H9 (cell line): ENCODE data around the gene PLXNC1. TPM values are rescaled to one million over a fixed set of nuclear protein-coding genes. Genes with fewer than 3 reads are reported as not detected.

ENCODE experiments used
- DNase-seq: peaks from one replicate; pipeline ENCODE4 v3.0.0-alpha.2; 2017
- H2AFZ ChIP-seq: one replicate; pipeline ENCODE4 v1.6.1; 2013; ENCODE audit warnings: mild to moderate bottlenecking, low read length, control low read depth, moderate library complexity
- H2AK5ac ChIP-seq: 2 replicates; pipeline ENCODE4 v1.6.1; 2013; ENCODE audit warnings: low read length, control low read depth, mixed read lengths; ENCODE audit not compliant: insufficient read length
- H2BK120ac ChIP-seq: one replicate; pipeline ENCODE4 v1.6.1; 2013; ENCODE audit warnings: low read depth, mild to moderate bottlenecking, low read length, control low read depth, inconsistent platforms; ENCODE audit not compliant: poor library complexity, severe bottlenecking
- H2BK12ac ChIP-seq: 2 replicates; pipeline ENCODE4 v1.6.1; 2013; ENCODE audit warnings: low read length, control low read depth, mixed read lengths, low read depth; ENCODE audit not compliant: insufficient read length
- H2BK15ac ChIP-seq: 2 replicates; pipeline ENCODE4 v1.6.1; 2013; ENCODE audit warnings: low read depth, low read length, control low read depth
- H2BK20ac ChIP-seq: one replicate; pipeline ENCODE4 v1.6.1; 2013; ENCODE audit warnings: low read depth, mild to moderate bottlenecking, low read length, control low read depth, inconsistent platforms; ENCODE audit not compliant: poor library complexity, severe bottlenecking
- H2BK5ac ChIP-seq: 2 replicates; pipeline ENCODE4 v1.6.1; 2013; ENCODE audit warnings: low read length, control low read depth, mixed read lengths; ENCODE audit not compliant: insufficient read length
- H3K14ac ChIP-seq: 2 replicates; pipeline ENCODE4 v1.6.1; 2013; ENCODE audit warnings: low read length, control low read depth; ENCODE audit not compliant: insufficient read depth
- H3K18ac ChIP-seq: 2 replicates; pipeline ENCODE4 v1.6.1; 2013; ENCODE audit warnings: low read depth, mild to moderate bottlenecking, mixed read lengths, low read length, control low read depth; ENCODE audit not compliant: insufficient read length
- H3K23ac ChIP-seq: 2 replicates; pipeline ENCODE4 v1.6.1; 2013; ENCODE audit warnings: low read length, control low read depth, mixed read lengths, low read depth; ENCODE audit not compliant: insufficient read length
- H3K23me2 ChIP-seq: 2 replicates; pipeline ENCODE4 v1.6.1; 2013; ENCODE audit warnings: low read depth, mild to moderate bottlenecking, mixed read lengths, low read length, control low read depth; ENCODE audit not compliant: insufficient read length, poor library complexity, severe bottlenecking
- H3K27ac ChIP-seq: 2 replicates; pipeline ENCODE4 v1.5.1; 2013; ENCODE audit warnings: low read length, control low read depth, mixed read lengths, low read depth; ENCODE audit not compliant: insufficient read length
- H3K27me3 ChIP-seq: 2 replicates; pipeline ENCODE4 v1.6.1; 2013; ENCODE audit warnings: low read length, control low read depth, inconsistent platforms; ENCODE audit not compliant: insufficient read depth
- H3K4ac ChIP-seq: 2 replicates; pipeline ENCODE4 v1.6.1; 2013; ENCODE audit warnings: low read depth, mild to moderate bottlenecking, control low read depth, inconsistent platforms, low read length, moderate library complexity
- H3K4me1 ChIP-seq: 2 replicates; pipeline ENCODE4 v1.6.1; 2013; ENCODE audit warnings: low read length, control low read depth, inconsistent platforms; ENCODE audit not compliant: insufficient read depth
- H3K4me2 ChIP-seq: 2 replicates; pipeline ENCODE4 v1.6.1; 2013; ENCODE audit warnings: low read length, control low read depth, mixed read lengths; ENCODE audit not compliant: insufficient read length, insufficient read depth
- H3K56ac ChIP-seq: 2 replicates; pipeline ENCODE4 v1.6.1; 2013; ENCODE audit warnings: low read depth, mild to moderate bottlenecking, mixed read lengths, low read length, control low read depth; ENCODE audit not compliant: insufficient read length
- H3K79me1 ChIP-seq: 2 replicates; pipeline ENCODE4 v1.6.1; 2013; ENCODE audit warnings: low read depth, mild to moderate bottlenecking, moderate library complexity, low read length, control low read depth, inconsistent platforms; ENCODE audit not compliant: insufficient read depth, poor library complexity, severe bottlenecking
- H3K79me2 ChIP-seq: 2 replicates; pipeline ENCODE4 v1.6.1; 2013; ENCODE audit warnings: low read length, control low read depth, inconsistent platforms; ENCODE audit not compliant: insufficient read depth
- H3K9ac ChIP-seq: 2 replicates; pipeline ENCODE4 v1.6.1; 2013; ENCODE audit warnings: low read length, control low read depth, mixed read lengths; ENCODE audit not compliant: insufficient read length; ENCODE audit errors: extremely low read depth
- H3K9me3 ChIP-seq: one replicate; pipeline ENCODE4 v1.6.1; 2013; ENCODE audit warnings: low read depth, low read length, inconsistent platforms; ENCODE audit not compliant: control insufficient read depth
- H3T11ph ChIP-seq: one replicate; pipeline ENCODE4 v1.6.1; 2013; ENCODE audit warnings: mild to moderate bottlenecking, low read length, control low read depth, inconsistent platforms
- H4K20me1 ChIP-seq: one replicate; pipeline ENCODE4 v1.6.1; 2013; ENCODE audit not compliant: control insufficient read depth, insufficient read length, insufficient read depth
- H4K5ac ChIP-seq: 2 replicates; pipeline ENCODE4 v1.6.1; 2013; ENCODE audit warnings: low read depth, mild to moderate bottlenecking, mixed read lengths, low read length, control low read depth; ENCODE audit not compliant: insufficient read length
- H4K8ac ChIP-seq: replicated peaks from 2 replicates; pipeline ENCODE4 v1.6.1; 2013; ENCODE audit warnings: low read length, control low read depth, mixed read lengths, low read depth; ENCODE audit not compliant: insufficient read length
- H4K91ac ChIP-seq: 2 replicates; pipeline ENCODE4 v1.6.1; 2013; ENCODE audit warnings: low read depth, mild to moderate bottlenecking, moderate library complexity, mixed read lengths, low read length, control low read depth; ENCODE audit not compliant: insufficient read length
- H3K27ac Mint-ChIP-seq, 3 experiments: 2 replicates in 2 of 3; 3 replicates in 1 of 3; pipeline ENCODE4 v1.8.0; 2020 to 2021; ENCODE audit warnings: mixed read lengths in 3 of 3, mild to moderate bottlenecking in 1 of 3, moderate library complexity in 1 of 3
- H3K27me3 Mint-ChIP-seq: 2 replicates; pipeline ENCODE4 v1.8.0; 2021; ENCODE audit warnings: low read depth, mild to moderate bottlenecking, moderate library complexity, mixed read lengths
- H3K36me3 Mint-ChIP-seq, 3 experiments: 2 replicates in 2 of 3; 3 replicates in 1 of 3; pipeline ENCODE4 v1.8.0; 2020 to 2021; ENCODE audit warnings: low read depth in 3 of 3, mixed read lengths in 3 of 3; ENCODE audit not compliant: insufficient read depth in 1 of 3
- H3K4me1 Mint-ChIP-seq, 2 experiments: 2 replicates each; pipeline ENCODE4 v1.8.0; 2020; ENCODE audit warnings: mixed read lengths in 2 of 2
- H3K4me3 Mint-ChIP-seq, 2 experiments: 2 replicates in 1 of 2; 3 replicates in 1 of 2; pipeline ENCODE4 v1.8.0; 2020 to 2021; ENCODE audit warnings: mild to moderate bottlenecking in 2 of 2, mixed read lengths in 2 of 2, moderate library complexity in 1 of 2
- H3K9me3 Mint-ChIP-seq, 2 experiments: 2 replicates in 1 of 2; 3 replicates in 1 of 2; pipeline ENCODE4 v1.8.0; 2020; ENCODE audit warnings: mild to moderate bottlenecking in 2 of 2, mixed read lengths in 2 of 2, moderate library complexity in 1 of 2
- WGBS: extraction: QIAGEN DNeasy Blood & Tissue Kit; methylation state at CpG from one replicate; pipeline ENCODE4 v1.1.7; 2013; ENCODE audit warnings: missing lambda C conversion rate, low lambda C conversion rate, mixed read lengths; ENCODE audit not compliant: insufficient read length; ENCODE audit errors: extremely low coverage; 5-methylcytosine and 5-hydroxymethylcytosine counted together
- total RNA-seq: library from RNA; stranded (reverse); gene quantifications from 2 replicates; pipeline ENCODE4 v1.2.1, GENCODE V29; 2021
- TF ChIP-seq, protein P1 (sequence below): fragments of 200-600 bp; sonication (generic); conservative IDR thresholded peaks from 3 replicates; pipeline ENCODE4 v1.8.0; 2021; ENCODE audit warnings: antibody characterized with exemption, mild to moderate bottlenecking

PLXNC1 gene
- total RNA-seq, 1 experiment from 2014 or later = 1.2 TPM

DNA sequence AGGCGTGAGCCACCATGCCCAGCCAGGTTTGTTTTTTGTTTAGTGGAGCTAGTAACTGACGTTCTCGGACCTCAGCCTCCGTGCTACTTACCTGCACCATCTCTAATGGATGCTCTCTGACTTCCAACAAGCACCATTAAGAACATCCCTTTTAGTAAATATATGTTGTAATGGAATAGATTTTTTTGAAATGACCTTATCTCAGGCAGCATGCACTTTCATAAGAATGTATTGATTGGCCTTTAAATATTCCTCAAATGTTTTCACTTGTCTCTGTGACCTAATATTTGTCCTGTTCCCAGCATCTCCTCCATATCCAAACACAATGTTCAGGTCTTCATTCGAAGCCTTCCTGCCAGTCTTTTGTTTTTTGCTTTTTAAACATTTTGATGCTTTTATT lies 51.7 kb downstream of the PLXNC1 start:
- H4K5ac ChIP-seq = no peak overlapping the region
- no peak overlapping the region for H4K91ac ChIP-seq
- H3K18ac ChIP-seq = no peak overlapping the region
- peaks cover 7% of the 10 kb centered on the region; the same call in 1 of the 2 replicates for H3K4me1 ChIP-seq
- no peaks in the 10 kb centered on the region for H3K79me2 ChIP-seq
- H3K36me3 Mint-ChIP-seq = peaks cover 0 to 13% (median 10%) of the 10 kb centered on the region in 3 experiments; a peak in 5 of 7 replicates
- peaks cover 14% of the 10 kb centered on the region for H3K27me3 Mint-ChIP-seq
- H3K79me1 ChIP-seq = no peaks in the 10 kb centered on the region
- H2BK120ac ChIP-seq = no peak overlapping the region
- H3K27ac Mint-ChIP-seq = no peak overlapping the region
- no peak overlapping the region for H3K14ac ChIP-seq
- no CpG with 5 or more reads among the region's 5 CpGs for WGBS
- H3K56ac ChIP-seq = no peak overlapping the region
- H3K4me1 Mint-ChIP-seq = peaks cover 17 to 25% of the 10 kb centered on the region in 2 experiments
- peaks cover 0 to 6% of the 10 kb centered on the region in 2 experiments; a peak in 3 of 5 replicates for H3K9me3 Mint-ChIP-seq
- no peak overlapping the region for H2BK12ac ChIP-seq
- H3K4me2 ChIP-seq = no peak overlapping the region
- H2AK5ac ChIP-seq = no peak overlapping the region
- no peak overlapping the region for H2BK5ac ChIP-seq
- H3K27me3 ChIP-seq = no peaks in the 10 kb centered on the region
- no peak overlapping the region for H3K4ac ChIP-seq
- no peaks in the 10 kb centered on the region for H3K9me3 ChIP-seq
- no peak overlapping the region for H3K27ac ChIP-seq
- DNase-seq = no peak
- H2AFZ ChIP-seq = no peak overlapping the region
- H2BK15ac ChIP-seq = no peak overlapping the region
- no peak overlapping the region for H4K8ac ChIP-seq
- TF ChIP-seq, protein P1, sequence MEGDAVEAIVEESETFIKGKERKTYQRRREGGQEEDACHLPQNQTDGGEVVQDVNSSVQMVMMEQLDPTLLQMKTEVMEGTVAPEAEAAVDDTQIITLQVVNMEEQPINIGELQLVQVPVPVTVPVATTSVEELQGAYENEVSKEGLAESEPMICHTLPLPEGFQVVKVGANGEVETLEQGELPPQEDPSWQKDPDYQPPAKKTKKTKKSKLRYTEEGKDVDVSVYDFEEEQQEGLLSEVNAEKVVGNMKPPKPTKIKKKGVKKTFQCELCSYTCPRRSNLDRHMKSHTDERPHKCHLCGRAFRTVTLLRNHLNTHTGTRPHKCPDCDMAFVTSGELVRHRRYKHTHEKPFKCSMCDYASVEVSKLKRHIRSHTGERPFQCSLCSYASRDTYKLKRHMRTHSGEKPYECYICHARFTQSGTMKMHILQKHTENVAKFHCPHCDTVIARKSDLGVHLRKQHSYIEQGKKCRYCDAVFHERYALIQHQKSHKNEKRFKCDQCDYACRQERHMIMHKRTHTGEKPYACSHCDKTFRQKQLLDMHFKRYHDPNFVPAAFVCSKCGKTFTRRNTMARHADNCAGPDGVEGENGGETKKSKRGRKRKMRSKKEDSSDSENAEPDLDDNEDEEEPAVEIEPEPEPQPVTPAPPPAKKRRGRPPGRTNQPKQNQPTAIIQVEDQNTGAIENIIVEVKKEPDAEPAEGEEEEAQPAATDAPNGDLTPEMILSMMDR = no peak
- H3K23ac ChIP-seq = no peak overlapping the region
- H3K4me3 Mint-ChIP-seq = no peak overlapping the region
- H3T11ph ChIP-seq = no peak overlapping the region
- H3K9ac ChIP-seq = no peak overlapping the region
- H4K20me1 ChIP-seq = no peaks in the 10 kb centered on the region
- no peaks in the 10 kb centered on the region for H3K23me2 ChIP-seq
- no peak overlapping the region for H2BK20ac ChIP-seq
